ENCODE results near the gene TOM1L2.
A peak's percentile ranks its signal among the peaks of the same experiment; 100 is the strongest.

GRCh38 chr17:17870247-17870646, 102.0 kb downstream of the TOM1L2 start:
- TF ChIP-seq CTCF (IDR thresholded peaks at IDR 0.05; ENCODE audit: borderline replicate concordance, extremely low read depth, low read length, poor library complexity, severe bottlenecking) = peak; percentile 30
- no peak for TF ChIP-seq EZH2 (IDR thresholded peaks at IDR 0.05; ENCODE audit: borderline replicate concordance, low read depth, low read length, severe bottlenecking)
